ENCODE data around the gene ZBTB45.
"Not testable (repeated sequence)": the region's sequence is repeated elsewhere in the genome, so short reads cannot be mapped to it uniquely, and the experiment has no call there.

The ZBTB45 gene

DNA sequence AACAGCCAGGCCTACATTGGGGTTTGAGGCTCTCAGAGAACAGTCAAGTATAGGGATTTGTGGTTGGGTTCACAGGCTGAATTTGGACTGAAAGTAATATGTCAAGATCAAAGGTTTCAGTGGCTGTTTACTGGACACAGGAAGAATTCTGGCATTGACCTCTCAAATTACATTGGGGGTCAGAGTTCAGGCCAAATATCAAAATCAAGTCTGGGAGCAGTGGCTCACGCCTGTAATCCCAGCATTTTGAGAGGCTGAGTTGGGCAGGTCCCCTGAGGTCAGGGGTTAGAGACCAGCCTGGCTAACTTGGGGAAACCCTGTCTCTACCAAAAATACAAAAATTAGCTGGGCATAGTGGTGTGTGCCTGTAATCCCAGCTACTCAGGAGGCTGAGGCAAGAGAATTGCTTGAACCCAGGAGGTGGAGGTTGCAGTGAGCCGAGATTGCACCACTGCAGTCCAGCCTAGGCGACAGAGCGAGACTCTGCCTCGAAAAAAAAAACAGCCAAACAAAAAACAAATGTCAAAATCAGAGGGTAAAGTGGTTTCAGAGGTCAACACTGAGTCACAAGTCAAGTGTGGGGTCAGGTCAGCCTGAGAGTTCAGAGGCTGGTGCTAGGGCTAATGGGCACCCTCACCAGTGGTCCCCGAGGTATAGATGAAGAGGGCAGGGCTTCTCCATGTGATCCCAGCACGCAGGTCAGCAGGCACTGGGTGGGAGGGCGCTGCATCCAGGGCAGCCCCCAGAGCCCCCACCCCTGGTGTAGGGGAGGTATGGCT lies 9.3 kb downstream of the ZBTB45 start:
- DNase-seq, result no peak

GRCh38 chr19:58509731-58510083 lies 9.9 kb downstream of the ZBTB45 start:
- DNase-seq, result no peak

DNA sequence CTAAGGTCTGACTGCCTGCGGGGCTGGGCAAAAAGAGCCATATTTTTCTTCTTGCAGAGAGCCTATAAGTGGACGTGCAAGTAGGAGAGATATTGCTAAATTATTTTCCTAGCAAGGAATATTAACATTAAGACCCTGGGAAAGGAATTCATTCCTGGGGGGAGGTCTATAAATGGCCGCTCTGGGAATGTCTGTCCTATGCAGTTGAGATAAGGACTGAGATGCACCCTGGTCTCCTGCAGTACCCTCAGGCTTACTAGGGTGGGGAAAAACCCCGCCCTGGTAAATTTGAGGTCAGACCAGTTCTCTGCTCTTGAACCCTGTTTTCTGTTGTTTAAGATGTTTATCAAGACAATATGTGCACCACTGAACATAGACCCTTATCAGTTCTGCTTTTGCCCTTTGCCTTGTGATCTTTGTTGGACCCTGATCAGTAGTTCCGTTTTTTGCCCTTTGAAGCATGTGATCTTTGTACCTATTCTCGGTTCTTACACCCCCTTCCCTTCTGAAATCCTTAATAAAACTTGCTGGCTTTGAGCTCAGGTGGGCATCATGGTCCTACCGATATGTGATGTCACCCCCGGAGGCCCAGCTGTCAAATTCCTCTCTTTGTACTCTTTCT lies 11.9 kb downstream of the ZBTB45 start:
- DNase-seq, result not testable (repeated sequence)

- DNase-seq, result no peak
Measured at GRCh38 chr19:58500242-58500641, 19.4 kb downstream of the ZBTB45 start.

GRCh38 chr19:58499021-58499927 lies 20.3 kb downstream of the ZBTB45 start:
- DNase-seq, result peak; percentile 99

DNA sequence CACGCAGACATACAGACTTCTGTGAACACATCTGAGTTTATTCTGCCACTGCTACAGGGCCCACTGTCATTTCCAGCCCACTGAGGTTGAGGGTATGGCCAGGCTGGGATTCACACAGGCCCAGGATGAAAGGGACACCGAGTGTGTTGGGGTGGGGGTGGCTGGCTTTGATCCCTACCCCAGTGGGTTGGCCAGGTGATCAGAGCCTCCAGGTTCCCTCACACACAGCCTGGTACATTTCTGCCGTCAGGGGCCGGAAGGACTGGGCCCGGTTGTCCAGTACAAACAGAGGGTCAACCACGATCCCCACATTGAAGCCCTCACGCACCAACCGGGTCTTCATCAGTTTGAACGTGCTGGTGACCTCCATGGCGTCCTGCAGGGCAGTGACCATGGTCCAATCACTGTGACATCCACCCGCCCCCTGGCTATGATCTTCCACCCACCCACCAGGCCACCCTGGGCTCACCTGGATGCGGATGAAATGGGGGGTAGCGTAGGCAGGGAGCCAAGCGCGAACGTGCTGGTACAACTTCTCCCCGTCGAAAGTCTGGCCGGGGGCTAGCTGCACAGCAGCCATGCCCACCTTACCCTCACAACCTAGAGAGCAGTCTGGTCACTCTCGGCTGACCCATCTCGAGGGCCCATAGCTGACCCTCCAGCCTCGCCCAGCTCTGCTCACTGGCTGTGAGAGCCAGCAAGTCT lies 21.1 kb downstream of the ZBTB45 start:
- no peak for DNase-seq

GRCh38 chr19:58497634-58498170 lies 21.9 kb downstream of the ZBTB45 start:
- no peak for DNase-seq

- DNase-seq, result no peak
Measured at GRCh38 chr19:58492265-58492664, 27.3 kb downstream of the ZBTB45 start.

GRCh38 chr19:58491393-58491792 lies 28.2 kb downstream of the ZBTB45 start:
- no peak for DNase-seq

GRCh38 chr19:58484349-58484748 lies 35.3 kb downstream of the ZBTB45 start:
- DNase-seq, result not testable (repeated sequence)

- no peak for DNase-seq
Measured at GRCh38 chr19:58483776-58484175, 35.8 kb downstream of the ZBTB45 start.

DNA sequence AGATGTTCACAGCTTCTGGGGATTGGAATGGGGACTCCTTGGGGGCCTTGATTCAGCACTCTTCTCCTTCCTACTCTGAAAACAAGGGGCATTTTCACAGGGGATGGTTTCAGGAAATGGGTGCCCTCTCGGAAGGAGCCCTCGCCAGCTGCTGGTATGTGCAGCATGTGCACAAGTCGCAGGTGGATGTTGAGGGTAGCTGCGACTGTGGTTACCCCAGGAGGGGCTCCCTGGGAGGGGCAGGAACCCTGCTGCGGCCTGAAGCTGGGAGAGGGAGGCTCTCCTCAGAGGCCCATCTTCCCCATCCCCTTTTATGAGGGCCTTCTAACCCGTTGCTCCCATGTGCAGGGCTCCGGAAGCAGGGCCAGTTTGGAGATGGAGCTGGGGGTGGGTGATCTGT lies 37.2 kb downstream of the ZBTB45 start:
- no peak for DNase-seq

- DNase-seq, result no peak
Measured at GRCh38 chr19:58480831-58481230, 38.8 kb downstream of the ZBTB45 start.

GRCh38 chr19:58480481-58480830 lies 39.2 kb downstream of the ZBTB45 start:
- DNase-seq, result no peak

DNA sequence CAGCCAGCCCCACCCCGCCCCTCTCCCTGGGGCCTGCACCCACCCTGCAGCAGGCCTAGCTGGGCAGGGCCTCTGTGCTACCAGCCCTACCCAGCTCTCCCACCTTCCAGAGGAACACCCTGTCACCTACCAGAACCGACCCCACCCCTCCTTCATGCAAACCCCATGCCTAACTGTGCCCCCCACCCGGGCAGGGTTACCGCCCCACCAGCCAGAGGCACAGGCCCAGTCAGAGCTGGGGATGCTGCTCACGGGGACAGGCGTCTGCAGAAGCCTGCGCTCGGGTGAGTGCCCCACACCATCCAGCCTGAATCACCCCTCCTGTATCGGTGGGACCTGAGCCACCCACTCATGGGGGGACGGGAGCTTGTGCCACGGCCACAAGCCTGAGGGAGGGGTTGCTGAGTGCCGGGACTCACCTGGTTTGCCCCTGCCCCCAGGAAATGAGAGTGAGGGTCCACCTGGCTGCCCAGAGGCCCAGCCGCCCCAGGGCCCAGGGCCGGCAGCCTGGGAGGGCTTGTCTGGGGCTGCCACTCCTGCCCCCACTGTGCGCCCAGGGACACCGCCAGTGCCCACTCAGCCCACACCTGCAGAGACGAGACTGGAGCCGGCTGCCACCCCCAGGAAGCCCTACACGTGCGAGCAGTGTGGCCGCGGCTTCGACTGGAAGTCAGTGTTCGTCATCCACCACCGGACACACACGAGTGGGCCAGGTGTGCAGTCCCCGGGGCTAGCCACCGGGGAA lies 39.7 kb downstream of the ZBTB45 start:
- DNase-seq, result no peak

GRCh38 chr19:58479303-58479702 lies 40.3 kb downstream of the ZBTB45 start:
- DNase-seq, result no peak

DNA sequence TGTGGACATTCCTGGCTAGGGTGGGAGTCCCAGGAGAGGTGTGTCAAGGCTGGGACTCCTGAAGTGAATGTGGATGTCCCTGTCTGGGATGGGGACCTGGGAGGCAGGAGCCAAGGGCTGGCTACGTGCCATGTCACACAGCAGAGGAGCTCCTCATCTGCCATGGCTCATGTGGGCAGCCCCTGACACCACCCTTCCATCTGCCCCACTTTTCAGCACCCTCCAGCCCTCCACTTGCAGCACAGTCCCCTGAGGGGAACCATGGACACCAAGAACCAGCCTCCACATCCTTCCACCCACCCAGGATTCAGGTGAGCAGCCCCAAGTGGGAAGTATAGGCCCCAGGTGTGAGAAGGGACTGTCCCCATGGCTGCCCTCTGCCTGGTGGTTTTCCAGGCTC lies 41.7 kb downstream of the ZBTB45 start:
- DNase-seq, result no peak

GRCh38 chr19:58477130-58477529 lies 42.5 kb downstream of the ZBTB45 start:
- no peak for DNase-seq

GRCh38 chr19:58476498-58477015 lies 43.1 kb downstream of the ZBTB45 start:
- DNase-seq, result no peak

- peak; percentile 96 for DNase-seq
Measured at GRCh38 chr19:58475714-58476497, 43.7 kb downstream of the ZBTB45 start, which contains the start of gene ZNF446. Gene ZNF446, plus strand, starts transcription at chr19:58476352. Its CDS starts 867 bp downstream, at chr19:58477219.

Data from stimulated activated CD4-positive, alpha-beta T cell treated with anti-CD3 and anti-CD28 coated beads, Interleukin-1b, Interleukin-23, amount 100 ng/mL, for 48 hours (primary cell).